Astrocyte (in vitro differentiated cells and primary cell): ENCODE results near the gene MATCAP1. TPM values are rescaled to one million over a fixed set of nuclear protein-coding genes. Genes with fewer than 3 reads are reported as not detected.

Experiments used
- DNase-seq: peaks from one replicate; pipeline ENCODE4 v3.0.0-alpha.2; 2010; ENCODE audit warnings: low read depth
- FAIRE-seq: peaks from 2 replicates; lab custom pipeline; 2011; peaks lifted over from hg19 to GRCh38; lab: Jason Lieb, UNC
- H2AFZ ChIP-seq: 2 replicates; pipeline ENCODE4 v1.6.0; 2012; ENCODE audit warnings: low read depth, low read length, inconsistent platforms
- H3K27ac ChIP-seq: 2 replicates; pipeline ENCODE4 v1.5.1; 2011; ENCODE audit warnings: low read depth, low read length, inconsistent platforms
- H3K27me3 ChIP-seq: 2 replicates; pipeline ENCODE4 v1.6.0; 2011; ENCODE audit warnings: low read length, inconsistent platforms; ENCODE audit not compliant: insufficient read depth
- H3K36me3 ChIP-seq: 2 replicates; pipeline ENCODE4 v1.5.1; 2011; ENCODE audit warnings: low read length, inconsistent platforms; ENCODE audit not compliant: insufficient read depth
- H3K4me1 ChIP-seq: 2 replicates; pipeline ENCODE4 v1.5.1; 2011; ENCODE audit warnings: low read length, inconsistent platforms; ENCODE audit not compliant: insufficient read depth
- H3K4me2 ChIP-seq: 2 replicates; pipeline ENCODE4 v1.6.0; 2012; ENCODE audit warnings: low read length, inconsistent platforms
- H3K4me3 ChIP-seq: 2 replicates; pipeline ENCODE4 v1.5.1; 2011; ENCODE audit warnings: low read depth, mild to moderate bottlenecking, low read length, inconsistent platforms; ENCODE audit not compliant: insufficient read depth
- H3K79me2 ChIP-seq: 2 replicates; pipeline ENCODE4 v1.6.0; 2012; ENCODE audit warnings: mild to moderate bottlenecking, low read length, inconsistent platforms; ENCODE audit not compliant: insufficient read depth
- H3K9ac ChIP-seq: 2 replicates; pipeline ENCODE4 v1.6.0; 2012; ENCODE audit warnings: mild to moderate bottlenecking, low read length, inconsistent platforms
- H3K9me3 ChIP-seq: 2 replicates; pipeline ENCODE4 v1.5.1; 2012; ENCODE audit warnings: low read depth, mild to moderate bottlenecking, low read length, inconsistent platforms; ENCODE audit not compliant: insufficient read depth
- H4K20me1 ChIP-seq: 2 replicates; pipeline ENCODE4 v1.6.0; 2012; ENCODE audit warnings: low read length, inconsistent platforms; ENCODE audit not compliant: insufficient read depth
- H3K27ac Mint-ChIP-seq: one replicate; pipeline ENCODE4 v1.8.0; 2021; ENCODE audit warnings: mild to moderate bottlenecking, mixed read lengths; ENCODE audit not compliant: unreplicated experiment
- H3K27me3 Mint-ChIP-seq: one replicate; pipeline ENCODE4 v1.8.0; 2021; ENCODE audit warnings: low read depth, mixed read lengths; ENCODE audit not compliant: unreplicated experiment
- H3K36me3 Mint-ChIP-seq: one replicate; pipeline ENCODE4 v1.8.0; 2021; ENCODE audit warnings: low read depth, mixed read lengths; ENCODE audit not compliant: unreplicated experiment
- H3K4me1 Mint-ChIP-seq: one replicate; pipeline ENCODE4 v1.8.0; 2021; ENCODE audit warnings: low read depth, mixed read lengths; ENCODE audit not compliant: unreplicated experiment
- H3K4me3 Mint-ChIP-seq: one replicate; pipeline ENCODE4 v1.8.0; 2021; ENCODE audit warnings: mild to moderate bottlenecking, moderate library complexity, mixed read lengths; ENCODE audit not compliant: unreplicated experiment
- H3K9me3 Mint-ChIP-seq: one replicate; pipeline ENCODE4 v1.8.0; 2021; ENCODE audit warnings: mild to moderate bottlenecking, mixed read lengths; ENCODE audit not compliant: unreplicated experiment
- CTCF ChIP-seq: IDR thresholded peaks from 2 replicates; pipeline ENCODE4 v1.5.1; 2011; ENCODE audit warnings: low read depth, mild to moderate bottlenecking, inconsistent platforms, low read length, moderate library complexity; ENCODE audit not compliant: insufficient read depth
- EZH2 ChIP-seq: IDR thresholded peaks from 2 replicates; pipeline ENCODE4 v1.6.1; 2012; ENCODE audit warnings: mild to moderate bottlenecking, low read length, inconsistent platforms; ENCODE audit not compliant: insufficient read depth
- total RNA-seq: library from RNA; stranded (reverse); gene quantifications from 2 replicates; pipeline ENCODE4 v1.2.1, GENCODE V29; 2021

MATCAP1 gene
- total RNA-seq, 1 donor from 2014 or later, result 26.1 TPM

- Histone ChIP-seq H3K4me3 (no peak overlapping the region), H4K20me1 (peaks cover 62% of the 10 kb centered on the region), H3K27ac (no peak overlapping the region), H3K36me3 (peaks cover 35% of the 10 kb centered on the region), H3K9me3 (no peaks in the 10 kb centered on the region), H3K9ac (no peak overlapping the region), H2AFZ (no peak overlapping the region), H3K4me2 (no peak overlapping the region), H3K4me1 (peaks cover 15% of the 10 kb centered on the region), H3K79me2 (peaks cover 33% of the 10 kb centered on the region), H3K27me3 (no peaks in the 10 kb centered on the region)
- no peak for TF ChIP-seq EZH2
- TF ChIP-seq CTCF, result no peak
- Mint-ChIP-seq H3K27ac (peak overlapping the region; percentile 53), H3K27me3 (no peaks in the 10 kb centered on the region), H3K9me3 (no peaks in the 10 kb centered on the region), H3K4me1 (peaks cover 13% of the 10 kb centered on the region), H3K36me3 (peaks cover 22% of the 10 kb centered on the region), H3K4me3 (no peak overlapping the region)
- DNase-seq (no peak), FAIRE-seq (no peak)
Observed at GRCh38 chr16:67197704-67198103, 13.9 kb upstream of the MATCAP1 start.

DNA sequence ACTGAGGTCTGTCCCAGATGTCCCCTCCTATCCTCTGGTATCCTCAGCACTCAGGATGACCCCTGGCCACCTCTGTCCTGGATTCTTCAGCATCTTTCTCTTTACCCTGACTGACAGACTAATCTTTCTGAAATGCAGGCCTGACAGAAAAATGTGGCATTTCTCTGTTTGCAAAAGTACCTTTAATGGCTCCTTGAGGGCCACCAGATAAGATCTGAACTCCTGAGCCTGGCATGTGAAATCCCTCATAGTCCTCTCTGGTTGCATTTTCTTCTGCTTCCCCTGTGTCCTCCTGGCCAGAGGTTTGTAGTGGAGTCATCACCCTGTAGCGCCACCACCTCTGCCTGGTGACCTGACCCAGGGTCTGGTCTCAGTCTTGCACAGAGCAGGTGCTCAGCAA lies 13.1 kb upstream of the MATCAP1 start:
- H3K9me3 Mint-ChIP-seq, result no peaks in the 10 kb centered on the region
- no peak overlapping the region for H3K4me3 Mint-ChIP-seq
- peaks cover 35% of the 10 kb centered on the region for H3K36me3 ChIP-seq
- H3K4me3 ChIP-seq, result no peak overlapping the region
- peaks cover 16% of the 10 kb centered on the region for H3K4me1 Mint-ChIP-seq
- H3K36me3 Mint-ChIP-seq, result peaks cover 22% of the 10 kb centered on the region
- peaks cover 66% of the 10 kb centered on the region for H4K20me1 ChIP-seq
- H3K27ac ChIP-seq, result no peak overlapping the region
- FAIRE-seq, result no peak
- H3K79me2 ChIP-seq, result peaks cover 40% of the 10 kb centered on the region
- H2AFZ ChIP-seq, result no peak overlapping the region
- H3K9ac ChIP-seq, result no peak overlapping the region
- no peak for TF ChIP-seq CTCF
- no peak for TF ChIP-seq EZH2
- no peaks in the 10 kb centered on the region for H3K9me3 ChIP-seq
- H3K4me2 ChIP-seq, result no peak overlapping the region
- no peaks in the 10 kb centered on the region for H3K27me3 ChIP-seq
- H3K27ac Mint-ChIP-seq, result no peak overlapping the region
- DNase-seq, result no peak
- peaks cover 15% of the 10 kb centered on the region for H3K4me1 ChIP-seq
- no peaks in the 10 kb centered on the region for H3K27me3 Mint-ChIP-seq

GRCh38 chr16:67195676-67196075 lies 11.9 kb upstream of the MATCAP1 start:
- Mint-ChIP-seq H3K27ac (no peak overlapping the region), H3K9me3 (no peaks in the 10 kb centered on the region), H3K4me1 (peaks cover 16% of the 10 kb centered on the region), H3K27me3 (no peaks in the 10 kb centered on the region), H3K4me3 (peak overlapping the region; percentile 5), H3K36me3 (peaks cover 22% of the 10 kb centered on the region)
- Histone ChIP-seq H3K4me1 (peaks cover 15% of the 10 kb centered on the region), H3K9me3 (no peaks in the 10 kb centered on the region), H3K79me2 (peaks cover 40% of the 10 kb centered on the region), H4K20me1 (peaks cover 66% of the 10 kb centered on the region), H3K27ac (no peak overlapping the region), H3K4me3 (no peak overlapping the region), H3K27me3 (no peaks in the 10 kb centered on the region), H2AFZ (no peak overlapping the region), H3K36me3 (peaks cover 35% of the 10 kb centered on the region), H3K9ac (no peak overlapping the region), H3K4me2 (no peak overlapping the region)
- FAIRE-seq, result no peak
- DNase-seq, result no peak
- TF ChIP-seq EZH2 (no peak), CTCF (no peak)
